SK-N-SH (cell line): ENCODE results near the gene AHCYL1. TPM values are rescaled to one million over a fixed set of nuclear protein-coding genes. Genes with fewer than 3 reads are reported as not detected.

ENCODE experiments used
- CTCF ChIA-PET: fragments of 300-600, 350-600 bp; formaldehyde crosslinking; extraction: SDS; loops from one replicate; lab custom pipeline; 2021; lab: Yijun Ruan, JAX
- POLR2A ChIA-PET: fragments of 350-600 bp; sonication (Branson Sonifier 250); formaldehyde crosslinking; extraction: SDS; loops from one replicate; lab custom pipeline; 2020; ENCODE audit warnings: antibody characterized with exemption, inconsistent platforms; lab: Yijun Ruan, JAX
- DNase-seq: peaks from one replicate; pipeline ENCODE4 v3.0.0; 2012
- H2AFZ ChIP-seq: fragments of 200-600 bp; sonication (generic); 2 replicates; pipeline ENCODE4 v1.8.1; 2016; ENCODE audit warnings: antibody characterized with exemption, mild to moderate bottlenecking, low read depth
- H3F3A ChIP-seq: fragments of 200-600 bp; sonication (generic); replicated peaks from 2 replicates; pipeline ENCODE3; 2016; ENCODE audit warnings: antibody characterized with exemption, mild to moderate bottlenecking; ENCODE audit not compliant: insufficient read depth
- H3K27ac ChIP-seq, 2 experiments: fragments of 200-500 bp in 1 of 2; fragments of 200-600 bp in 1 of 2; sonication (Bioruptor generic) in 1 of 2; sonication (generic), shearing (Covaris generic) in 1 of 2; 2 replicates each; pipeline versions ENCODE4 v1.5.1 to v1.6.1; 2014 to 2016; ENCODE audit warnings: low read depth in 2 of 2, inconsistent platforms in 1 of 2, low read length in 1 of 2, mild to moderate bottlenecking in 1 of 2, mixed read lengths in 1 of 2
- H3K27me3 ChIP-seq: fragments of 200-600 bp; sonication (generic), shearing (Covaris generic); 2 replicates; pipeline ENCODE4 v1.6.1; 2016; ENCODE audit warnings: mixed run types; ENCODE audit not compliant: insufficient read depth
- H3K36me3 ChIP-seq, 2 experiments: fragments of 200-500 bp in 1 of 2; fragments of 200-600 bp in 1 of 2; sonication (Bioruptor generic) in 1 of 2; sonication (generic) in 1 of 2; replicated peaks in 1 of 2; 2 replicates each; pipeline versions ENCODE3 to v1.5.1; 2014 to 2016; ENCODE audit warnings: low read length in 1 of 2, mild to moderate bottlenecking in 1 of 2; ENCODE audit not compliant: insufficient read depth in 2 of 2, control insufficient read depth in 1 of 2
- H3K4me1 ChIP-seq, 2 experiments: fragments of 200-500 bp in 1 of 2; fragments of 200-600 bp in 1 of 2; sonication (Bioruptor generic) in 1 of 2; sonication (generic), shearing (Covaris generic) in 1 of 2; 2 replicates each; pipeline versions ENCODE4 v1.5.1 to v1.6.1; 2014 to 2016; ENCODE audit warnings: low read depth in 1 of 2, low read length in 1 of 2, mixed run types in 1 of 2; ENCODE audit not compliant: insufficient read depth in 2 of 2, control insufficient read depth in 1 of 2
- H3K4me2 ChIP-seq: fragments of 200-600 bp; sonication (generic), shearing (Covaris generic); 2 replicates; pipeline ENCODE4 v1.6.1; 2017; ENCODE audit warnings: mixed run types
- H3K4me3 ChIP-seq, 2 experiments: fragments of 200-500 bp in 1 of 2; fragments of 200-600 bp in 1 of 2; sonication (Bioruptor generic) in 1 of 2; sonication (generic), shearing (Covaris generic) in 1 of 2; 2 replicates each; pipeline versions ENCODE4 v1.5.1 to v1.8.1; 2014 to 2016; ENCODE audit warnings: low read depth in 2 of 2, inconsistent platforms in 1 of 2, low read length in 1 of 2, mild to moderate bottlenecking in 1 of 2, mixed read lengths in 1 of 2, moderate library complexity in 1 of 2
- H3K79me2 ChIP-seq: fragments of 200-600 bp; sonication (generic); 2 replicates; pipeline ENCODE4 v1.8.1; 2017; ENCODE audit warnings: mild to moderate bottlenecking; ENCODE audit not compliant: insufficient read depth
- H3K9ac ChIP-seq: fragments of 200-600 bp; sonication (generic); 2 replicates; pipeline ENCODE4 v1.6.1; 2017; ENCODE audit warnings: mixed run types
- H3K9me2 ChIP-seq: fragments of 200-600 bp; sonication (generic); 2 replicates; pipeline ENCODE4 v1.6.1; 2017; ENCODE audit warnings: mixed run types
- H3K9me3 ChIP-seq: fragments of 200-600 bp; sonication (generic); 2 replicates; pipeline ENCODE4 v1.6.1; 2017; ENCODE audit warnings: mixed run types, mild to moderate bottlenecking, moderate library complexity
- H4K20me1 ChIP-seq: fragments of 200-600 bp; sonication (generic); 2 replicates; pipeline ENCODE4 v1.6.1; 2017; ENCODE audit warnings: mild to moderate bottlenecking, mixed run types; ENCODE audit not compliant: insufficient read depth
- CHD2 ChIP-seq: fragments of 150-350 bp; IDR thresholded peaks from 2 replicates; pipeline ENCODE4 v1.6.1; 2018; ENCODE audit warnings: low read length; ENCODE audit not compliant: partially characterized antibody
- CTCF ChIP-seq: fragments of 200-600 bp; sonication (generic); IDR thresholded peaks from 2 replicates; pipeline ENCODE4 v1.6.1; 2017; ENCODE audit warnings: antibody characterized with exemption, mild to moderate bottlenecking, moderate library complexity
- EP300 ChIP-seq, 2 experiments: IDR thresholded peaks; 2 replicates each; pipeline versions ENCODE4 v1.4.0 to v1.6.1; 2012; ENCODE audit warnings: borderline replicate concordance in 1 of 2, low read depth in 1 of 2, low read length in 1 of 2
- FOSL2 ChIP-seq: IDR thresholded peaks from 2 replicates; pipeline ENCODE4 v1.4.0; 2012; ENCODE audit warnings: low read depth, mild to moderate bottlenecking, moderate library complexity, borderline replicate concordance
- FOXJ3 ChIP-seq: sonication (generic); formaldehyde crosslinking; IDR thresholded peaks from 2 replicates; pipeline ENCODE4 v1.5.1; 2020; ENCODE audit warnings: mild to moderate bottlenecking, missing genetic modification reagents
- POLR2AphosphoS5 ChIP-seq: IDR thresholded peaks from 2 replicates; pipeline ENCODE4 v1.6.1; 2012; ENCODE audit warnings: low read depth, low read length
- RAD21 ChIP-seq: IDR thresholded peaks from 2 replicates; pipeline ENCODE4 v1.6.1; 2012; ENCODE audit warnings: mild to moderate bottlenecking, low read length
- RXRA ChIP-seq: IDR thresholded peaks from 2 replicates; pipeline ENCODE4 v1.4.0; 2012; ENCODE audit warnings: low read depth, mild to moderate bottlenecking, borderline replicate concordance
- SMC3 ChIP-seq: IDR thresholded peaks from 2 replicates; pipeline ENCODE4 v1.6.1; 2012; ENCODE audit warnings: low read depth, low read length, improper control_type of control experiment
- TAF1 ChIP-seq: IDR thresholded peaks from 2 replicates; pipeline ENCODE4 v1.6.1; 2012; ENCODE audit warnings: low read depth, mild to moderate bottlenecking, low read length, moderate library complexity, borderline replicate concordance
- TCF12 ChIP-seq: IDR thresholded peaks from 2 replicates; pipeline ENCODE4 v1.4.0; 2012
- TEAD4 ChIP-seq: IDR thresholded peaks from 2 replicates; pipeline ENCODE4 v1.4.0; 2012; ENCODE audit warnings: mild to moderate bottlenecking, borderline replicate concordance; ENCODE audit not compliant: insufficient read depth
- WGBS: methylation state at CpG from one replicate; pipeline ENCODE4 v1.1.6; 2017; ENCODE audit warnings: low lambda C conversion rate; 5-methylcytosine and 5-hydroxymethylcytosine counted together
- polyA plus RNA-seq, 3 experiments: library from polyadenylated mRNA; depleted of rRNA; stranded (reverse); fragments of >200 nt; gene quantifications; 2 replicates each; pipeline ENCODE4 v1.2.3, GENCODE V29; 2012
- TF ChIP-seq, protein P1 (sequence below): fragments of 150-350 bp; IDR thresholded peaks from 2 replicates; pipeline ENCODE4 v1.6.1; 2016; ENCODE audit warnings: mild to moderate bottlenecking, low read depth, low read length
- TF ChIP-seq, protein P2 (sequence below): fragments of 150-350 bp; IDR thresholded peaks from 2 replicates; pipeline ENCODE4 v1.6.1; 2017; ENCODE audit warnings: antibody characterized with exemption, low read length, low read depth, borderline replicate concordance
- TF ChIP-seq, protein P3 (sequence below): IDR thresholded peaks from 2 replicates; pipeline ENCODE4 v1.4.0; 2012; ENCODE audit warnings: low read depth, borderline replicate concordance

Gene AHCYL1
- polyA plus RNA-seq, 1 of the 3 experiments (the other 2 are of a cell fraction) = 39.7 TPM

DNA sequence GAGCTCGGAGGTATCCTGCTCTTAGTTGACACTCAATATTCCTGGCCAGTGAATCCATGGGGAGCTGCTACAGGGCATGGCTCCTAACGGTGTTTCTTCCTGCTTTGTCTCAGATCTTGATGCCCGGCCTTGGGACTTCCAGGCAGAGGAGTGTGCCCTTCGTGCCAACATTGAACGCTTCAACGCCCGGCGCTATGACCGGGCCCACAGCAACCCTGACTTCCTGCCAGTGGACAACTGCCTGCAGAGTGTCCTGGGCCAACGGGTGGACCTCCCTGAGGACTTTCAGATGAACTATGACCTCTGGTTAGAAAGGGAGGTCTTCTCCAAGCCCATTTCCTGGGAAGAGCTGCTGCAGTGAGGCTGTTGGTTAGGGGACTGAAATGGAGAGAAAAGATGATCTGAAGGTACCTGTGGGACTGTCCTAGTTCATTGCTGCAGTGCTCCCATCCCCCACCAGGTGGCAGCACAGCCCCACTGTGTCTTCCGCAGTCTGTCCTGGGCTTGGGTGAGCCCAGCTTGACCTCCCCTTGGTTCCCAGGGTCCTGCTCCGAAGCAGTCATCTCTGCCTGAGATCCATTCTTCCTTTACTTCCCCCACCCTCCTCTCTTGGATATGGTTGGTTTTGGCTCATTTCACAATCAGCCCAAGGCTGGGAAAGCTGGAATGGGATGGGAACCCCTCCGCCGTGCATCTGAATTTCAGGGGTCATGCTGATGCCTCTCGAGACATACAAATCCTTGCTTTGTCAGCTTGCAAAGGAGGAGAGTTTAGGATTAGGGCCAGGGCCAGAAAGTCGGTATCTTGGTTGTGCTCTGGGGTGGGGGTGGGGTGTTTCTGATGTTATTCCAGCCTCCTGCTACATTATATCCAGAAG, 69.2 kb downstream of the AHCYL1 start:
- H3K79me2 ChIP-seq = no peaks in the 10 kb centered on the region; the same call in 1 of the 2 replicates
- no peak overlapping the region for H3K9ac ChIP-seq
- peaks cover 60 to 79% of the 10 kb centered on the region in 2 experiments for H3K4me1 ChIP-seq
- H3K4me3 ChIP-seq = no peak overlapping the region; a peak in 1 of 4 replicates
- H2AFZ ChIP-seq = no peak overlapping the region
- H3K9me3 ChIP-seq = no peaks in the 10 kb centered on the region
- no peak overlapping the region for H3K4me2 ChIP-seq
- peak; percentile 71 for DNase-seq
- TF ChIP-seq POLR2AphosphoS5 (no peak), CTCF (peak; percentile 96), RAD21 (peak; percentile 98), TCF12 (no peak), CHD2 (peak; percentile 21), TAF1 (no peak), SMC3 (peak; percentile 97)
- TF ChIP-seq, protein P1, sequence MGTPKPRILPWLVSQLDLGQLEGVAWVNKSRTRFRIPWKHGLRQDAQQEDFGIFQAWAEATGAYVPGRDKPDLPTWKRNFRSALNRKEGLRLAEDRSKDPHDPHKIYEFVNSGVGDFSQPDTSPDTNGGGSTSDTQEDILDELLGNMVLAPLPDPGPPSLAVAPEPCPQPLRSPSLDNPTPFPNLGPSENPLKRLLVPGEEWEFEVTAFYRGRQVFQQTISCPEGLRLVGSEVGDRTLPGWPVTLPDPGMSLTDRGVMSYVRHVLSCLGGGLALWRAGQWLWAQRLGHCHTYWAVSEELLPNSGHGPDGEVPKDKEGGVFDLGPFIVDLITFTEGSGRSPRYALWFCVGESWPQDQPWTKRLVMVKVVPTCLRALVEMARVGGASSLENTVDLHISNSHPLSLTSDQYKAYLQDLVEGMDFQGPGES = no peak
- no peaks in the 10 kb centered on the region for H3K27me3 ChIP-seq
- H3K36me3 ChIP-seq = peaks cover 55 to 78% of the 10 kb centered on the region in 2 experiments
- POLR2A ChIA-PET = no interaction called here
- WGBS = 72% methylated on average over 16 of the region's 16 CpGs
- H3K9me2 ChIP-seq = no peaks in the 10 kb centered on the region
- H4K20me1 ChIP-seq = peaks cover 8% of the 10 kb centered on the region
- CTCF ChIA-PET = interaction anchor here (0.7 to 42.0 kb wide), 52 partner anchors 7 to 442 kb away, joined by 3 to 1768 read pairs (median 6); partner anchors contain the start of genes AHCYL1, ALX3, KCNC4 and RBM15
- H3K27ac ChIP-seq = peak overlapping the region in 1 of 2 experiments; percentile 93; a peak in 2 of 4 replicates
- peaks cover 48% of the 10 kb centered on the region for H3F3A ChIP-seq

DNA sequence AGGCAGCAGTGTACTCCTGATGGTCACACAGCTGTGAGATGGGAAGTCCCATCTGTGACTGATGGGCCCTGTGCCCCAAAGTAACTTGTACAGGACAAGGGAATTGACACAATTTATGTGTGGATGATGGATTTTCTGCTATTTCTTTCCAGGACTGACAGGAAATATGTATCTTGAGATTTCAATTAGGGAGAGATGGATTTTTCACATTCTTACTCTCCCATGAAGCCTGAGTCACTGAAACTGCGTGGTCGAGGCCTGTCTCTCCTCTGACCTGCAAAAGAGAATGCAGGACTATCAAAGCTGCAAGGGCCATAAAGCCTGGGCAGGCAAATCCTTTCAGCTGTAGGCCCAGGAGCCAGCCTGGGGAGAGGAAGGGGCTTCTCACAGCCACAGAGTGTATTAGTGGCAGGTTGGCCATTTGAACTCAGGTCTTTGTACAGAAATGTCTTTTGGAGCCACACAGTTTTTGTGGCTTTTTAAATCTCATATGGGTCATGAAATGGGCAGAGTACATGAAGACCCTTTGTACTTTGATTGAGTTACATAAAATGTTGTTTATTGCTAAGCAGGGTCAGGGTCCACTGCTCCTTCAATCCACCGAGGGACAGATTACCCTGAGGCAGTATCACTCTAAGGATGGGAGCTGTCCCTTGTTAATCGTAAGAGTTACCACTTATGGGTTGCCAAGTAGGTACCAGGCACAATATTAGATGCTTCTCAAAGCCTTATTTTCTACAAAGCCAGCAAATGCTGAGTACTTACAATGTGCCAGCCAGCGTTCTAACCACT, 71.1 kb downstream of the AHCYL1 start:
- H2AFZ ChIP-seq = no peak overlapping the region
- ChIA-PET POLR2A (interaction anchor here (0.9 to 1.1 kb wide), 2 partner anchors 36 to 45 kb away, joined by 3 to 4 read pairs; no protein-coding TSS in a partner anchor), CTCF (interaction anchor here (1.0 to 42.0 kb wide), 9 partner anchors 10 to 405 kb away, joined by 4 to 1768 read pairs (median 17); partner anchors contain the start of genes ALX3, KCNC4, STRIP1 and UBL4B)
- peak overlapping the region; percentile 52 for H3K4me2 ChIP-seq
- DNase-seq = no peak
- H3K9me2 ChIP-seq = no peaks in the 10 kb centered on the region
- H3K9ac ChIP-seq = peak overlapping the region; percentile 34; the same call in 1 of the 2 replicates
- H3F3A ChIP-seq = peaks cover 45% of the 10 kb centered on the region
- peak overlapping the region; percentile 71 to 93 for H3K27ac ChIP-seq
- H3K36me3 ChIP-seq = peaks cover 41 to 64% of the 10 kb centered on the region in 2 experiments
- WGBS = 50% methylated on average over 4 of the region's 5 CpGs
- H3K9me3 ChIP-seq = no peaks in the 10 kb centered on the region
- H3K4me1 ChIP-seq = peaks cover 60 to 78% of the 10 kb centered on the region in 2 experiments
- H3K4me3 ChIP-seq = no peak overlapping the region
- no peaks in the 10 kb centered on the region for H3K27me3 ChIP-seq
- H3K79me2 ChIP-seq = no peaks in the 10 kb centered on the region; the same call in 1 of the 2 replicates
- H4K20me1 ChIP-seq = peaks cover 10% of the 10 kb centered on the region
- TF ChIP-seq FOSL2 = peak; percentile 47; the same call in 1 of the 2 replicates
- TF ChIP-seq, protein P2, sequence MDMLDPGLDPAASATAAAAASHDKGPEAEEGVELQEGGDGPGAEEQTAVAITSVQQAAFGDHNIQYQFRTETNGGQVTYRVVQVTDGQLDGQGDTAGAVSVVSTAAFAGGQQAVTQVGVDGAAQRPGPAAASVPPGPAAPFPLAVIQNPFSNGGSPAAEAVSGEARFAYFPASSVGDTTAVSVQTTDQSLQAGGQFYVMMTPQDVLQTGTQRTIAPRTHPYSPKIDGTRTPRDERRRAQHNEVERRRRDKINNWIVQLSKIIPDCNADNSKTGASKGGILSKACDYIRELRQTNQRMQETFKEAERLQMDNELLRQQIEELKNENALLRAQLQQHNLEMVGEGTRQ = no peak
- TF ChIP-seq RAD21 = no peak
- no peak for TF ChIP-seq TAF1
- no peak for TF ChIP-seq FOXJ3 (CRISPR knock-in tag)
- TF ChIP-seq RXRA = peak; percentile 19; the same call in 1 of the 2 replicates
- TF ChIP-seq, protein P3, sequence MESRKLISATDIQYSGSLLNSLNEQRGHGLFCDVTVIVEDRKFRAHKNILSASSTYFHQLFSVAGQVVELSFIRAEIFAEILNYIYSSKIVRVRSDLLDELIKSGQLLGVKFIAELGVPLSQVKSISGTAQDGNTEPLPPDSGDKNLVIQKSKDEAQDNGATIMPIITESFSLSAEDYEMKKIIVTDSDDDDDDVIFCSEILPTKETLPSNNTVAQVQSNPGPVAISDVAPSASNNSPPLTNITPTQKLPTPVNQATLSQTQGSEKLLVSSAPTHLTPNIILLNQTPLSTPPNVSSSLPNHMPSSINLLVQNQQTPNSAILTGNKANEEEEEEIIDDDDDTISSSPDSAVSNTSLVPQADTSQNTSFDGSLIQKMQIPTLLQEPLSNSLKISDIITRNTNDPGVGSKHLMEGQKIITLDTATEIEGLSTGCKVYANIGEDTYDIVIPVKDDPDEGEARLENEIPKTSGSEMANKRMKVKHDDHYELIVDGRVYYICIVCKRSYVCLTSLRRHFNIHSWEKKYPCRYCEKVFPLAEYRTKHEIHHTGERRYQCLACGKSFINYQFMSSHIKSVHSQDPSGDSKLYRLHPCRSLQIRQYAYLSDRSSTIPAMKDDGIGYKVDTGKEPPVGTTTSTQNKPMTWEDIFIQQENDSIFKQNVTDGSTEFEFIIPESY = peak; percentile 33; the same call in 1 of the 2 replicates
- no peak for TF ChIP-seq SMC3
- peak; percentile 75 for TF ChIP-seq TCF12
- peak; percentile 43; the same call in 1 of the 2 replicates for TF ChIP-seq POLR2AphosphoS5
- peak; percentile 69; the same call in 1 of the 2 replicates for TF ChIP-seq TEAD4
- peak in 1 of 2 experiments; percentile 66; a peak in 1 of 4 replicates for TF ChIP-seq EP300 (IDR thresholded peaks at IDR 0.05; ENCODE audit: borderline replicate concordance in 1 of 2, low read depth in 1 of 2, low read length in 1 of 2)
